Cardiac muscle cell (in vitro differentiated cells and primary cell): ENCODE data around the gene TMEM247. TPM values are rescaled to one million over a fixed set of nuclear protein-coding genes. Genes with fewer than 3 reads are reported as not detected.

Experiments
- DNase-seq, 2 donors: peaks; one replicate each; pipeline versions ENCODE4 v3.0.0 to v3.0.0-alpha.2; 2010 to 2017; ENCODE audit warnings: low read depth in 1 of 2, low spot score in 1 of 2
- H3K27ac ChIP-seq: fragments of 200-600 bp; sonication (generic); 2 replicates; pipeline ENCODE4 v1.5.1; 2016
- H3K27me3 ChIP-seq: fragments of 200-600 bp; sonication (generic); 2 replicates; pipeline ENCODE4 v1.6.0; 2016; ENCODE audit warnings: control low read depth
- H3K36me3 ChIP-seq: fragments of 200-600 bp; sonication (generic); 2 replicates; pipeline ENCODE4 v1.5.1; 2016; ENCODE audit warnings: control low read depth
- H3K4me1 ChIP-seq: fragments of 200-600 bp; sonication (generic); 2 replicates; pipeline ENCODE4 v1.8.1; 2017; ENCODE audit warnings: low read depth, mild to moderate bottlenecking, mixed run types
- H3K4me3 ChIP-seq: fragments of 200-600 bp; sonication (generic); 2 replicates; pipeline ENCODE4 v1.5.1; 2016; ENCODE audit warnings: mild to moderate bottlenecking
- H3K9me3 ChIP-seq: fragments of 200-600 bp; sonication (generic); 2 replicates; pipeline ENCODE4 v1.5.1; 2017; ENCODE audit warnings: low read depth, mild to moderate bottlenecking, control low read depth
- polyA plus RNA-seq: library from polyadenylated mRNA; unstranded; fragments of >200 nt; fragmentation: Nextera tagmentation; extraction: Ambion mirVana; gene quantifications from 2 replicates; pipeline ENCODE4 v1.2.1, GENCODE V29; 2016
- total RNA-seq: library from RNA; depleted of rRNA; stranded (reverse); fragments of >200 nt; gene quantifications from 2 replicates; pipeline ENCODE4 v1.2.3, GENCODE V29; 2016
- TF ChIP-seq, protein P1 (sequence below): IDR thresholded peaks from 2 replicates; pipeline ENCODE4 v1.5.1; 2012; ENCODE audit warnings: low read depth, mild to moderate bottlenecking, low read length

TMEM247 gene
- total and polyA plus RNA-seq, 2 experiments from 2014 or later, result not detected

DNA sequence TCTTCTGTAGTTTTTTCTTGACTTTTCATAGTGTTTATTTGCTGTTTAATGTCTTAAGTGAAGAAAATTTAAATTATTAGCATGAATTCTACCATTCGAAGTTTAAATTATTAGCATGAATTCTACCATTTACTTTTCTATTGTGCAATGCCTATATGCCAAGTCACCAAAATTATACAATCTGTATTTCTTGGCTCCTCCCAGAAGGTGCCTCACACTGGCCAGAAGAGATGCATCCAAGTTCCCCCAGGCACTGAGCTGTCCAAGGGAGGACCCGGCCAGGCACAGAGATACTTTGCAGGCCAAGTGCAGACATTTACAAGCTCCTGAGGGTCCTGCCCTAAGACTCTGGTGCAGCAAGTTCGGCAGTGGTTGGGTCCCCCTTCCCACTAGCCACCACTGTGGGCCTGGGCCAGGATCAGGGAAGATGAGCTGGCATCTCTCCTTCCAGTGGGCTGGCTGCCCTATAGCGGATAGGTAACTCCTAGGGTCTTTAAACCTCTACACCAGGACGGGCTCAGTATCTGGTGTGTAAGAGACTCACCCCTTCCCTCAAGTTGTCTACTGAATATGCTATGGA is 31.3 kb downstream of the TMEM247 start:
- DNase-seq, result no peak
- TF ChIP-seq, protein P1, sequence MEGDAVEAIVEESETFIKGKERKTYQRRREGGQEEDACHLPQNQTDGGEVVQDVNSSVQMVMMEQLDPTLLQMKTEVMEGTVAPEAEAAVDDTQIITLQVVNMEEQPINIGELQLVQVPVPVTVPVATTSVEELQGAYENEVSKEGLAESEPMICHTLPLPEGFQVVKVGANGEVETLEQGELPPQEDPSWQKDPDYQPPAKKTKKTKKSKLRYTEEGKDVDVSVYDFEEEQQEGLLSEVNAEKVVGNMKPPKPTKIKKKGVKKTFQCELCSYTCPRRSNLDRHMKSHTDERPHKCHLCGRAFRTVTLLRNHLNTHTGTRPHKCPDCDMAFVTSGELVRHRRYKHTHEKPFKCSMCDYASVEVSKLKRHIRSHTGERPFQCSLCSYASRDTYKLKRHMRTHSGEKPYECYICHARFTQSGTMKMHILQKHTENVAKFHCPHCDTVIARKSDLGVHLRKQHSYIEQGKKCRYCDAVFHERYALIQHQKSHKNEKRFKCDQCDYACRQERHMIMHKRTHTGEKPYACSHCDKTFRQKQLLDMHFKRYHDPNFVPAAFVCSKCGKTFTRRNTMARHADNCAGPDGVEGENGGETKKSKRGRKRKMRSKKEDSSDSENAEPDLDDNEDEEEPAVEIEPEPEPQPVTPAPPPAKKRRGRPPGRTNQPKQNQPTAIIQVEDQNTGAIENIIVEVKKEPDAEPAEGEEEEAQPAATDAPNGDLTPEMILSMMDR, result no peak
- H3K36me3 ChIP-seq, result no peaks in the 10 kb centered on the region
- no peak overlapping the region for H3K27ac ChIP-seq
- H3K9me3 ChIP-seq, result no peaks in the 10 kb centered on the region
- no peaks in the 10 kb centered on the region for H3K27me3 ChIP-seq
- no peak overlapping the region for H3K4me3 ChIP-seq
- H3K4me1 ChIP-seq, result no peaks in the 10 kb centered on the region

DNA sequence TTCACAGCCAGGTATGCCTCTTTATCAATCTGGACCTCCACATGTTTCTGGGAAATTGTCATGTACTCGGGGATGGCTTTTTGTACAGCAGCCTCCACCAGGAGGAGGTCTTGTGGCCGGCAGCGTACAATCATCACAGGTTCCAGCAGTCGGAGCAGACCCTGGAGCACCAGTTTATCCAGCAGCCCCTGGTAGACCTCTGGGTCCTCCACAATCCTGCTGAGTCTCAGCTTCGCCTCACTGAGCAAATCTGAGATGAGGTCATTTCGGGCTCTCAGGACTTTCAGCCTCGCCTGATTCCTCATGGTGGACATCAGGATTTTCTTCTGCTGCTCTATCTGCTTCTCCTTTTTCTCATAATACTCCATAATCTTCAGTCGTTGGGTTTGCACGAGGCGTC is 32.8 kb downstream of the TMEM247 start:
- DNase-seq, result no peak
- no peaks in the 10 kb centered on the region for H3K9me3 ChIP-seq
- H3K4me1 ChIP-seq, result no peaks in the 10 kb centered on the region
- H3K27me3 ChIP-seq, result no peaks in the 10 kb centered on the region
- no peak overlapping the region for H3K4me3 ChIP-seq
- H3K36me3 ChIP-seq, result no peaks in the 10 kb centered on the region
- no peak overlapping the region for H3K27ac ChIP-seq
- TF ChIP-seq, protein P1, result no peak

DNA sequence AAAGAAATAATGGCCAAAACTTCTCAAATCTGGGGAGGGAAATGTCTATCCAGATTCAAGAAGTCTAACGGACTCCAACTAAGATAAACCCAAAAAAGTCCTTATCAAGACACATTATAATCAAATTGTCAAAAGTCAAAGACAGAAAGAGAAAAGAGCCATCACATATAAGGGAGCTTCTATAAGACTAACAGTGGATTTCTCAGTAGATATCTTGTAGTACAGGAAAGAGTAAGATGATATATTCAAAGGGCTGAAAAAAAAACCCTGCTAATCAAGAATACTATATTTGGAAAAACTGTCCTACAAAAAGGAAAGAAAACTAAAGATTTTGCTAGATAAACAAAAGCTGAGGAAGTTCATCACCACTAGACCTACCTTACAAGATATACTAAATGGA is 35.4 kb downstream of the TMEM247 start:
- H3K27ac ChIP-seq, result no peak overlapping the region

DNA sequence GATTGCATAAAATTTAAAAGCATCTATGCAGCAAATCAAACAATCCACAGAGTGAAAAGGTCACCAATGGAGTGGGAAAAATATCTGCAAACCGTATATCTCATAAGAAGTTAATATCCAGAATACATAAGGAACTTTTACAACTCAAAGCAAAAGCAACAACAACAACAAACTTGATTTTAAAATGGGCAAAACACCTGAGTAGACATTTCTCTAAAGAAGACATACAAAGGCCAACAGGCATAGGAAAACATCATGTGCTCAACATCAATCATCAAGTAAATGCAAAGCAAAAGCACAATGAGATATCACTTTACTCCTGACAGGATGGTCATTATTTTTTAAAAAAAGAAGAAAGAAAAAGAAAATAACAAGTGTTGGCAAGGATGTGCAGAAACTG is 38.1 kb downstream of the TMEM247 start:
- Histone ChIP-seq H3K36me3 (no peaks in the 10 kb centered on the region), H3K27me3 (no peaks in the 10 kb centered on the region), H3K4me3 (no peak overlapping the region), H3K4me1 (no peaks in the 10 kb centered on the region), H3K9me3 (no peaks in the 10 kb centered on the region), H3K27ac (no peak overlapping the region)
- no peak for DNase-seq
- TF ChIP-seq, protein P1, result no peak

More for the DNA sequence above, 35.4 kb downstream of the TMEM247 start:
- no peak for DNase-seq
- Histone ChIP-seq H3K9me3 (no peaks in the 10 kb centered on the region), H3K4me1 (no peaks in the 10 kb centered on the region), H3K4me3 (no peak overlapping the region), H3K27me3 (no peaks in the 10 kb centered on the region), H3K36me3 (no peaks in the 10 kb centered on the region)
- TF ChIP-seq, protein P1, result no peak

DNA sequence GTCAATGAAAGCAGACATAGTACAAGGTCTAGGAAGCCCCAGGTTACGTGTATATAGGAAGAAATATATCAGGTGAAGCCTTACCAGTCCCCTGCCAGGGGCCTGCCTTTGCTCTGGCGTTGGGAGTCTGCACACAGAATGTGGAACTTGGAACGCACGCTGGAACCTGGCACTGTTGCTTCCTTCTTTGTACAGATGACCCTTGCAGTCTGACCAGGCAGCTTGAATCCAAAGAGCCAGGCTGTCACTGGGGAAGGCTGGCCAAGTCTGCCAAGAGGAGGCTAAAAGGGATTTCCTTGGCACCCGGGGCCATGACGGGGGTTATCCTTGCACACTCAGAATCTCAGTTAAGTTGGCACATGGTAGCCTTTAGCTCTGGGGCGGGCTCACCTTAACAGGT is 39.5 kb downstream of the TMEM247 start:
- no peaks in the 10 kb centered on the region for H3K36me3 ChIP-seq
- H3K27ac ChIP-seq, result no peak overlapping the region
- H3K9me3 ChIP-seq, result no peaks in the 10 kb centered on the region
- no peaks in the 10 kb centered on the region for H3K4me1 ChIP-seq
- H3K27me3 ChIP-seq, result no peaks in the 10 kb centered on the region
- H3K4me3 ChIP-seq, result no peak overlapping the region
- DNase-seq, result no peak
- TF ChIP-seq, protein P1, result no peak
